ENCODE measurements around the gene MUC20.
A peak's percentile ranks its signal among the peaks of the same experiment; 100 is the strongest.
"Not testable (repeated sequence)": the region's sequence is repeated elsewhere in the genome, so short reads cannot be mapped to it uniquely, and the experiment has no call there.

The MUC20 gene

DNA sequence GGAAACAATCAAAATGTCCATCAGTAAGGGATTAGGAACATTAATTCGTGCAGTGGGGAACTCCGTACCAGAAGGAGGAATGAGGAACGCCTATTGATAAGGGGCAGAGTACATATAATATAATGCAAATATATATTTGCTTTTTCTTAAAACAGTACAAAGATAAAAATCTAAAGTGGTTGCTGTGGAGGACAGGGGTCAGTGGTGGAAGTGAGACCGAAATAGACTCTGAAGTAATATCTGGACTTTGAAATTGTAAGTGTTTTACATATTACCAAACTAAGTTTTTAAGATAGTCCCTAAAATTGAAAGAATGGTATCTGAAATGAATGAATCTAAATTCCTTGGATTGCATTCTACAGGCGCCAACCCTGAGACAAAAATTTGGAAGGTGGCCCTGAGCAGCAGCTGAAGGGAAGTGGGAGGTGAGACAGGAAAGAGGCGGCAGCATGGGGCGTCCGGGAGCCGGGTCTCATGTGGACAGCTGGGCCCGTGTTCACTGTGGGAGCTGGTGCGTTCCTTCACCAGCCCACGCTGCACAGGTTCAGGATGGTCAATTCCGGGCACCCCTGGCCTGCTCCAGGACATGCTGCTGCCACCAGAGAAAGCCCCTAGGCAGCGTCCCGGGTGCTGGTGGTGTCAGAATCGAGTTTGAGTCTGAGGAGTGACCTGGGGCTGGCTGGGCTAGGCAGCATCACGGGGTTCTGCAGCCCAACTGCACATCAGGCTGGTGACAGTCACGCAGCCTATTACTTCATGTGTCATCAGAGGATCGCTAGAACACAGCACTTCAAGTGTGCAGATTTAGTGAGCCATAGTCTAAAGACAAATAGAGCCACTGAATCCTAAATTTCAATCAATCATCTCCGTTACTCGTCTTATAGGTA is 31.4 kb upstream of the MUC20 start:
- H3K4me3 Mint-ChIP-seq; H3K9me3 Mint-ChIP-seq; H3K27me3 Mint-ChIP-seq (ENCODE audit: low read depth): not testable (repeated sequence)
- peak overlapping the region; percentile 59 for H3K27ac Mint-ChIP-seq
- peaks cover 55% of the 10 kb centered on the region for H3K36me3 Mint-ChIP-seq (ENCODE audit: low read depth)
- H3K4me1 Mint-ChIP-seq (ENCODE audit: low read depth) = peaks cover 25% of the 10 kb centered on the region

DNA sequence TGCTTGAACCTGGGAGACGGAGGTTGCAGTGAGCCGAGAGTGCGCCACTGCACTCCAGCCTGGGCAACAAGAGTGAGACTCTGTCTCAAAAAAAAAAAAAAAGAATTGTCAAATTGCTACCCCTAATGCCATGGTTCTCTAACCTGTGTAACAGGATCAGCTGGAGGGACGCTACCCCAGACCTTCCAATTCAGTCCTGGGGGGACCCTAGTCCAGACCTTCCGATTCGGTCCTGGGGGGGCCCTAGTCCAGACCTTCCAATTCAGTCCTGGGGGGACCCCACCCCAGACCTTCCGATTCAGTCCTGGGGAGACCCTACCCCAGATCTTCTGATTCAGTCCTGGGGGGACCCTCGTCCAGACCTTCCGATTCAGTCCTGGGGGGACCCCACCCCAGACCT is 29.8 kb upstream of the MUC20 start:
- Mint-ChIP-seq H3K4me1 (ENCODE audit: low read depth) (peaks cover 25% of the 10 kb centered on the region), H3K36me3 (ENCODE audit: low read depth) (peaks cover 52% of the 10 kb centered on the region), H3K27ac (no peak overlapping the region), H3K27me3 (ENCODE audit: low read depth) (no peaks in the 10 kb centered on the region), H3K9me3 (peaks cover 4% of the 10 kb centered on the region), H3K4me3 (no peak overlapping the region)

GRCh38 chr3:195691596-195692353 is 29.0 kb upstream of the MUC20 start:
- H3K9me3 Mint-ChIP-seq; H3K4me3 Mint-ChIP-seq; H3K27me3 Mint-ChIP-seq (ENCODE audit: low read depth): not testable (repeated sequence)
- peaks cover 48% of the 10 kb centered on the region for H3K36me3 Mint-ChIP-seq (ENCODE audit: low read depth)
- H3K27ac Mint-ChIP-seq = peak overlapping the region; percentile 18
- peaks cover 22% of the 10 kb centered on the region for H3K4me1 Mint-ChIP-seq (ENCODE audit: low read depth)

- H3K27me3 Mint-ChIP-seq (ENCODE audit: low read depth) = no peaks in the 10 kb centered on the region
- H3K27ac Mint-ChIP-seq = no peak overlapping the region
- H3K36me3 Mint-ChIP-seq (ENCODE audit: low read depth) = peaks cover 45% of the 10 kb centered on the region
These were observed 28.5 kb upstream of the MUC20 start for GRCh38 chr3:195692354-195692685.

DNA sequence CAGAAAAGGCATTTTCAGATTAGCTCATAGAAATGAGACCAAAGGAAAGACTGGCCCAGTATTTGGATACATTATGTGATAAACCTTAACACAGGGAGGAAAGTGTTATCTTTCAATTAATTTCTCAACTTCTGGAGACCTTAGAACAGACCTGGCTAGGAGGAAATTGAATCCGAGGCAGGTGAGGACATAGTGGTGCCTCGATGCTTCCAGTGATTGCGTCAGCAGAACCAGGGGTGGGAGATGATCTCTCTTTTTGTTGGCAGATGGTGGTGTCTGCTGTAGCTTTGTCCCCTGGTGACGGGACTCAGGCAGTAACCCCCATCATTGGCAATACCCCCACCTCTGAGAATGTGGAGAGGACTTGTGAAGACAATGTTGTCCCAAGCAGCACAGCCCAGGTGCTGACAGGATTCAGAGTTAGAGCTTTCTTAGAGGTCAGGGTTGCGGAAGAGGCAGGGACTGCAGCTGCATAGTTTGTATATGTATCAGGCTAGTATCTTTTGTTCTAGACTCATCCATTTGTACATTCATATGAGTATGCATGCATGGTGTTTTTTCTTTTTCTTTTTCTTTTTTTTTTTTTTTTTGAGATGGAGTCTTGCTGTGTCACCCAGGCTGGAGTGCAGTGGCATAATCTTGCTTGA is 27.9 kb upstream of the MUC20 start:
- Mint-ChIP-seq H3K27ac (no peak overlapping the region), H3K27me3 (ENCODE audit: low read depth) (no peaks in the 10 kb centered on the region), H3K4me3 (no peak overlapping the region), H3K4me1 (ENCODE audit: low read depth) (peaks cover 18% of the 10 kb centered on the region), H3K9me3 (no peaks in the 10 kb centered on the region), H3K36me3 (ENCODE audit: low read depth) (peaks cover 42% of the 10 kb centered on the region)

More at GRCh38 chr3:195692354-195692685, 28.5 kb upstream of the MUC20 start:
- Mint-ChIP-seq H3K4me3 (no peak overlapping the region), H3K9me3 (peaks cover 3% of the 10 kb centered on the region), H3K4me1 (ENCODE audit: low read depth) (peaks cover 21% of the 10 kb centered on the region)

GRCh38 chr3:195693428-195694216 is 27.2 kb upstream of the MUC20 start:
- Mint-ChIP-seq H3K27me3 (ENCODE audit: low read depth) (no peaks in the 10 kb centered on the region), H3K36me3 (ENCODE audit: low read depth) (peaks cover 46% of the 10 kb centered on the region), H3K4me3 (no peak overlapping the region)

DNA sequence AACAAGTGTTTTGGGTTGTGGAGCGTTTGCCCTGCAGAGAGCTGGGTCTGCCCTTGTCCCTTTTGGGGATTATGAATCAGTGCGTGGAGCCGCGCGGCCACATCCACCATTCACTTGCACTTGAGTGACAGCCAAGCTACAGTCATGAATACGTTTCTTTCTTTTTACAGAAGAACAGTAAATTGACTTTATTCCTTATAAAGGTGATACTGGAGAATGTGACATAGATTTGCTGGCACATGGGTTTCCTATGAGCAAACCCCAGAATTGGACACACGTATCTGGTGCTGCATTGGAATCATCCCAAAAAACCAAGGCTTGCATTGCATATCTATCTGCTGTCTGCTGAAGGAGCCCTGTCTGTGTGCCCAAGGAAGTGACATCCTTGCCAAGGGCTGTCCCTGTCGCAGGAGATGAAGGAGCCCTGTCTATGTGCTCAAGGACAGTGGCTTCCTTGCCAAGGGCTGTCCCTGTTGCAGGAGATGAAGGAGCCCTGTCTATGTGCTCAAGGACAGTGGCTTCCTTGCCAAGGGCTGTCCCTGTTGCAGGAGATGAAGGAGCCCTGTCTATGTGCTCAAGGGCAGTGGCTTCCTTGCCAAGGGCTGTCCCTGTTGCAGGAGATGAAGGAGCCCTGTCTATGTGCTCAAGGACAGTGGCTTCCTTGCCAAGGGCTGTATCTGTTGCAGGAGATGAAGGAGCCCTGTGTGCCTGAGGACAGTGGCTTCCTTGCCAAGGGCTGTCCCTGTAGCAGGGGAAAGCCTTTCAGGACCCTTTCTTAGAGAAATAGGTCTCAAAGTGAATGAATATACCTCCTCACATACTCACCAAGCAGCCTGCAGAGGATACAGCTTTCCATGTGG is 26.3 kb upstream of the MUC20 start:
- H3K4me3 Mint-ChIP-seq; H3K27ac Mint-ChIP-seq; H3K9me3 Mint-ChIP-seq; H3K27me3 Mint-ChIP-seq (ENCODE audit: low read depth): not testable (repeated sequence)
- Mint-ChIP-seq H3K36me3 (ENCODE audit: low read depth) (peaks cover 44% of the 10 kb centered on the region), H3K4me1 (ENCODE audit: low read depth) (peaks cover 16% of the 10 kb centered on the region)

More at GRCh38 chr3:195693428-195694216, 27.2 kb upstream of the MUC20 start:
- peak overlapping the region; percentile 35 for H3K27ac Mint-ChIP-seq
- no peaks in the 10 kb centered on the region for H3K9me3 Mint-ChIP-seq
- H3K4me1 Mint-ChIP-seq (ENCODE audit: low read depth) = peaks cover 18% of the 10 kb centered on the region

GRCh38 chr3:195696632-195697278 is 24.0 kb upstream of the MUC20 start:
- Mint-ChIP-seq H3K9me3 (no peaks in the 10 kb centered on the region), H3K27ac (no peak overlapping the region), H3K4me3 (no peak overlapping the region), H3K4me1 (ENCODE audit: low read depth) (peaks cover 9% of the 10 kb centered on the region), H3K27me3 (ENCODE audit: low read depth) (no peaks in the 10 kb centered on the region), H3K36me3 (ENCODE audit: low read depth) (peaks cover 43% of the 10 kb centered on the region)

DNA sequence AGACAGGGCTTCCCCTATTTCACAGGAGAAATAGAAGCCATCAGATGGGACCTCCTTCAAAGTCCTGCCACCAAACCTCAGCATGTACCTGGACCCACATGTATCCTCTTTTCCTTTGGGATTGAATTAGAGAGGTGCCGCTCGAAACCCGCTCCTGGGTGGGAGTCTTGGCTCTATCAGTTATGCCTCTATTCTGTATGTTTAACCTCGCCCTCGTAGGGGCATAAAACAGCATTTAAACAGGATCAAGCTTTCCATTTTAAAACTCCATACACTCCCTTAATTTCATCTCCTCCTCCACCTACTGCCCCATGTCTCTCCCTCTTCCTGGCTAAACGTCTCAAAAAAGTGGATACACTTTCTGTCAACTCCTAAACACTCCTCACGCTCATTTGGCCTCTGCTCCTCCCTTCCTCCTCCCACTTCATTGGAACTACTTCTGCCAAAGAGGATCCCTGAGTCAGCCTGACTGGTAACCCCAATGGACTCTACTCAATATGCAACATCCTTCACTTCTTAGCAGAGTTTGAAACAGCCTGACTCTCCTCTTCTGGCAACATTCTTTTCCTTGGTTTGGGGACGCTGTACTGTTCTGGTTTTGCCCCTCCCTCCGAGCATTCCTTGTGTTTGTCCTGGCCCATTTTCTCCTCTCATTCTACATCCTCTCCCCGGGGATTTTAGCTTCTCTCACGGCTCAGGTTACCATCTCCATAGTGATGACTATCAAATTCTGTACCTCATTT is 23.0 kb upstream of the MUC20 start:
- Mint-ChIP-seq H3K9me3 (no peaks in the 10 kb centered on the region), H3K27ac (no peak overlapping the region), H3K27me3 (ENCODE audit: low read depth) (no peaks in the 10 kb centered on the region), H3K4me1 (ENCODE audit: low read depth) (peaks cover 3% of the 10 kb centered on the region), H3K36me3 (ENCODE audit: low read depth) (peaks cover 33% of the 10 kb centered on the region), H3K4me3 (no peak overlapping the region)

- Mint-ChIP-seq H3K36me3 (ENCODE audit: low read depth) (peaks cover 30% of the 10 kb centered on the region), H3K27ac (no peak overlapping the region), H3K9me3 (no peaks in the 10 kb centered on the region), H3K4me1 (ENCODE audit: low read depth) (no peaks in the 10 kb centered on the region), H3K27me3 (ENCODE audit: low read depth) (no peaks in the 10 kb centered on the region), H3K4me3 (no peak overlapping the region)
These were observed 22.5 kb upstream of the MUC20 start for GRCh38 chr3:195698325-195698646.

DNA sequence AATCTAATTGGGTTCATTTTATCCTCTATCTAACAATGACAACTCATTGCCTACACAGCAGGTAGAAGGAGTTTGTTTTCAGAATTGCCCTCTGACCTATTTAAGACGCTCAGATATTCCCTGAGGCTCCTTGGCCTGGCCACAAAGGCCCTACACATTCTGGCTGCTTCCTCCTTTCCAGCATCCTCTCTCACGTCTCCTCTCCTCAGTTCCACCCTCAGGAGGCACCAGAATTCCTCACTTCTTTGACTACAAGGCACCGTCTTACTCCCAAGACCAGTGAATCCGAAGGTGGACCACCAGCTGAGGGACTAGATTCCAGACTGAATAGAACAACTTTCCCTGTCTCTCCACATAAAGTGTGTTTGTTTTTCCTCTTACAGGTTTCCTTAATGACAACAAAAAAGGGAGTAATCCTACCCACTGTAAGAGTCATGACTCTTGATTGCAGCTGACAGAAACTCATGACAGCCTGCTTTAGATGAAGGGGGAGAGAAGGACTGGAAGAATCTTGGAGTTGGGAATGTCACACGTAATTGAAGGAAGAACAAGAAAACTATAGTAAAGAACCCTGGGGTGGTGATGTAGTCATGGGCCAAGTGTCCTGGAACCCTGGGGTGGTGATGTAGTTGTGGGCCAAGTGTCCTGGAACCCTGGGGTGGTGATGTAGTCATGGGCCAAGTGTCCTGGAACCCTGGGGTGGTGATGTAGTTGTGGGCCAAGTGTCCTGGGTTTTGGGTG is 22.0 kb upstream of the MUC20 start:
- Mint-ChIP-seq H3K27ac (no peak overlapping the region), H3K36me3 (ENCODE audit: low read depth) (peaks cover 26% of the 10 kb centered on the region), H3K9me3 (no peaks in the 10 kb centered on the region), H3K27me3 (ENCODE audit: low read depth) (no peaks in the 10 kb centered on the region), H3K4me1 (ENCODE audit: low read depth) (no peaks in the 10 kb centered on the region), H3K4me3 (no peak overlapping the region)

DNA sequence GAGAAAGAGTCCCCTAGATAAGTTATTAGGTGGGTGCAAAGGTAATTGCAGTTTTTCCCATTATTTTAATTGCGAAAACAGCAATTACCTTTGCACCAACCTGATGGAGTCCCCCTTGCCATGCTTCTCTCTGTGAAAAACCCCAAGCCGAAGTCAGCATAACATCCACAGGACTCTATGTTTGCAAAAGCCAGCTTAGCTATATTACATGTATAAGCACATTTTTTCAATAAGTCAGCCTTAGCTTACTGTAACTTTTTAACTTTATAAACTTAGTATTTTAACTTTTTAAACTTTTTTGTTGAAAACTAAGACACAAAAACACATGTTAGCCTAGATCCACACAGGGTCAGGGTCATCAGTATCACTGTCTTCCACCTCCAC is 21.4 kb upstream of the MUC20 start:
- Mint-ChIP-seq H3K9me3 (no peaks in the 10 kb centered on the region), H3K27me3 (ENCODE audit: low read depth) (no peaks in the 10 kb centered on the region), H3K27ac (no peak overlapping the region), H3K36me3 (ENCODE audit: low read depth) (peaks cover 22% of the 10 kb centered on the region), H3K4me3 (no peak overlapping the region), H3K4me1 (ENCODE audit: low read depth) (no peaks in the 10 kb centered on the region)

Data from T-helper 1 cell treated with Interleukin-12 subunit alpha and Interleukin-12 subunit beta and Interleukin-4 antibody, amounts not matched to agents 30 μg/mL and 1 μg/mL, for 36 hours (primary cell).